A375 (cell line): ENCODE results near the gene C1QBP. TPM values are rescaled to one million over a fixed set of nuclear protein-coding genes. Genes with fewer than 3 reads are reported as not detected.

ENCODE experiments used
- total RNA-seq: library from RNA; depleted of rRNA; stranded (reverse); fragments of >200 nt; shearing (Covaris generic); gene quantifications from 2 replicates; pipeline ENCODE4 v1.2.3, GENCODE V29; 2014; rRNA removed

C1QBP gene, protein sequence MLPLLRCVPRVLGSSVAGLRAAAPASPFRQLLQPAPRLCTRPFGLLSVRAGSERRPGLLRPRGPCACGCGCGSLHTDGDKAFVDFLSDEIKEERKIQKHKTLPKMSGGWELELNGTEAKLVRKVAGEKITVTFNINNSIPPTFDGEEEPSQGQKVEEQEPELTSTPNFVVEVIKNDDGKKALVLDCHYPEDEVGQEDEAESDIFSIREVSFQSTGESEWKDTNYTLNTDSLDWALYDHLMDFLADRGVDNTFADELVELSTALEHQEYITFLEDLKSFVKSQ
- total RNA-seq, result 544 and 630 TPM in 2 replicates

GRCh38 chr17:5438716-5439445 is at the start of gene C1QBP:
C1QBP (minus strand) TSS chr17:5439155; CDS start chr17:5439073, 82 bp downstream.

GRCh38 chr17:5486206-5487124 is 47.5 kb upstream of the C1QBP start, which contains the start of gene MIS12:
MIS12 (plus strand) TSS chr17:5486566; CDS start chr17:5488863, 2,297 bp downstream.

DNA sequence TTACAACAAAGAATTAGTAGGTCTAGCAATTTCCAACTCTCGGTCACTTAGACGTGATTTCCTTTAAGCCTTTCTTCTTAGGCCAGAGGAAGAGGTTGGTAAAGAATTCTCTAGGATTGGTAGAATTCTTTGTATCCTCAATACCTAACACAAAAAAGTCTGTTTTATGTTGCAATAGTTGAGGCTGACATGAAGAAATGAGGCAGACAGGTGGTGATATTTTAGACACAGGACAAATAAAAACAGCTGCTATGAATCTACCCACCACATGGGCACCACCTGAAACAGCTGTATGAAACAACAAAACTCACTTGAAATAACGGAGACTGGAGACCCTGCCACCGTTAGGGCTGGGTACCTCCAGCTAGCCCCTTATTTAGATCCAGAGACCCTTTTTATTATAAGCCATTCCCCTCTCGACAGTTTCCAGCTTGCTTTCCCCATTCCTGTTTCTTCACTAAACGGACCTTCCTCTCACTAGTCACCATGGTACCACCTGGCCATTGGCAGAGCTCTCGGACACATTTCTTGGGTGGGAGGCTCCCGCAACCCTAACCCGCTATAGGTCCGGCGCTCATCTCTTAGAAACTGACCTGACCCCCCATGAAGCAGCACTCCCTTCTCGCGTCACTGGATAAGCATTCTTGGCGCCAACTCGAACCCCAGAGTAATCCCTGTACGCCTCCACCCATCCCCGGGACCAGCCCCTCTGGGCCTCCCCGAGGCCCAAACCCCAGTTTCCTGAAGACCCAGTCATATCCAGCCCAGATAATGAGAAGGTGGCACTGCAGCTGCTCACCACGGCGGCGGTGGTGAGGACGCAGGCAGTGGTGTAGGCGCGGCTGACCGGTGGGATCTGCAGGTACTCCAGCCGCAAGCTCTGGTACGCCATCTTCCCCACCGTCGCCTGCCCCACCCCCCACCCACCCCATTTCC is 46.6 kb upstream of the C1QBP start, which contains the start of gene DERL2:
DERL2 (minus strand) TSS at position 909 of the 936 bp plus-strand sequence; CDS start at position 892, 17 bp downstream.

DNA sequence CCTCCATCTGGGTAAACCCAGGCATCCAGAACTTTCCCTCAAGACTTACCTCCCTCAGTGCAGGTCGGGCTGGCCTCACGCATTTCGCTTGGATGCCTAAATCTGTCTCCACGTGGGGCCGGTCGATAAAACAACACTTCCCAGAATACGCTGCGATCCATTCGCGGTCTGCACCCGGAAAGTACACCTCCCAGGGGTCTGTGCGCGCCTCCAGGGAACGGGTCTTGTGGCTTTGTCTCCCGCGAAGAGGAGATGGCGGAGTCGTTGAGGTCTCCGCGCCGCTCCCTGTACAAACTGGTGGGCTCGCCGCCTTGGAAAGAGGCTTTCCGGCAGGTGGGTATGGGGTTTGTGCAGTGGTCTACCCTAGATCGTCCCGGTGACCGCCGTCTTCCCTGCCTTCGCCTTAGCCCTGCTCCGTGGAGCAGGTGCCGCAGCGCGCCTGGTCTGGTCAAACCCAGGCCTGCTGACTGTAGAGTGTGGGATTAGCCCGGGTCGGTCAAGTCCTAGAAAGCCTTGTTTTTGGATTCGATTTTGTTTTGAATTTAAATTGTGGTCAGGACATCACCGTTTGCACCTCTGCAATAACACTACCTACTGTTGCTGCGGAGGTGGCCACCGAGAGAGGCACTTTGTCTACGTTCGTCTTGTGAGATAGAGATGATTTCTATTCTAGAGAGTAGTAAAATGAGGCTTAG is 18.8 kb downstream of the C1QBP start, which contains the start of gene RPAIN:
RPAIN (plus strand) TSS at position 224 of the 695 bp plus-strand sequence; CDS start at position 253, 29 bp downstream.

DNA sequence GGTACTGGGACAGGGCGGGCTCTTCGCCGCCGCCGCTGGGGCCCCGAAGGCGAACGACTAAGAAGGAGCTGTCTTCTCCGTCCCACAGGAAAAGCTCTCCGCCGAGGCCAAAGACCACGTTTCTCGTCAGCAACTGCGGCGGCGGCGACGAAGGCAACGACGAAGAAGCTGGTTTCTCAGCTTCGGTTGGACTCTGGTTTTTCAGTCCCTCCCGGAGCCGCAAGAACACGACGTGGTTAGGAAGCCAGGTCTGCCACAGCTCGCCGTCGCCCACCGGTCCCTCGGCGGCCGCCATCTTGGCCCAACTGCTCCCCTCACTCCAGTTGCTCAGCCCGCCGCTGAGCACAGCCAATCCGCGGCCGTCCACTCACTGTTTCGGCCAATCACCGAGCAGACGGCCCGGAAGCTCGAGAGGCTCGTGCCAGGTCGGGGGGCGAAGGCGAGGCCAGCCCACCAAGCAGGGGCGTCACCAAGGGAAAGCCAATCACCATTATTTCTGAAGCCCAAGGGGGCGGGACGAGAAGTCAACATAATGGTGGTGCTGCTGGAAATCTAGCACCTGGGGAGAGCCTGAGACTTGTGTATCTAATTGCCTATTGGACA is 19.5 kb downstream of the C1QBP start, which contains the start of gene NUP88:
NUP88 (minus strand) TSS at position 307 of the 603 bp plus-strand sequence; CDS start at position 295, 12 bp downstream.

Other genes with a start within 250 kb of the C1QBP start
- gene ZNF594, start 247.3 kb downstream of the C1QBP start, total RNA-seq, result 16.3 and 17.7 TPM in 2 replicates
- not detected in 2 replicates for gene SCIMP, start 204.3 kb downstream of the C1QBP start, total RNA-seq
- gene RABEP1, start 156.9 kb downstream of the C1QBP start, total RNA-seq, result 48.4 and 58.3 TPM in 2 replicates
- gene NUP88, start 19.5 kb downstream of the C1QBP start, total RNA-seq, result 160 and 186 TPM in 2 replicates
- 119 and 120 TPM in 2 replicates for gene RPAIN, start 19.0 kb downstream of the C1QBP start, total RNA-seq
- gene DHX33, start 29.8 kb upstream of the C1QBP start, total RNA-seq, result 14.9 and 15.7 TPM in 2 replicates
- gene DERL2, start 47.0 kb upstream of the C1QBP start, total RNA-seq, result 29.8 and 41.7 TPM in 2 replicates
- 19.2 and 21.9 TPM in 2 replicates for gene MIS12, start 47.4 kb upstream of the C1QBP start, total RNA-seq
- 11.5 and 12.6 TPM in 2 replicates for gene NLRP1, start 145.4 kb upstream of the C1QBP start, total RNA-seq